ENCODE measurements around the gene SNAPC2. TPM values are rescaled to one million over a fixed set of nuclear protein-coding genes. Genes with fewer than 3 reads are reported as not detected.

Gene SNAPC2
- total RNA-seq, 1 donor from 2014 or later, result 15.2 TPM

GRCh38 chr19:7968008-7968795 is 48.1 kb downstream of the SNAPC2 start:
- no peak overlapping the region for H3K9ac ChIP-seq (ENCODE audit: low read length)
- no peak overlapping the region for H3K27ac ChIP-seq (ENCODE audit: low read depth, low read length)
- no peak overlapping the region for H3K4me3 ChIP-seq (ENCODE audit: insufficient read depth, low read depth, low read length)
- H3K4me2 ChIP-seq (ENCODE audit: low read length), result no peak overlapping the region
- H3K4me1 ChIP-seq (ENCODE audit: insufficient read depth, low read length), result no peaks in the 10 kb centered on the region
- H3K4me3 Mint-ChIP-seq (ENCODE audit: unreplicated experiment), result no peak overlapping the region
- peaks cover 38% of the 10 kb centered on the region for H4K20me1 ChIP-seq (ENCODE audit: insufficient read depth, low read length)
- no peaks in the 10 kb centered on the region for H3K79me2 ChIP-seq (ENCODE audit: insufficient read depth, low read length)
- H3K9me3 Mint-ChIP-seq (ENCODE audit: unreplicated experiment), result no peaks in the 10 kb centered on the region
- FAIRE-seq (no peak), DNase-seq (ENCODE audit: low read depth) (no peak)
- no peaks in the 10 kb centered on the region for H3K4me1 Mint-ChIP-seq (ENCODE audit: low read depth, unreplicated experiment)
- peaks cover 16% of the 10 kb centered on the region for H3K36me3 Mint-ChIP-seq (ENCODE audit: low read depth, unreplicated experiment)
- peaks cover 12% of the 10 kb centered on the region for H3K36me3 ChIP-seq (ENCODE audit: insufficient read depth, low read length)
- H3K27ac Mint-ChIP-seq (ENCODE audit: unreplicated experiment), result no peak overlapping the region
- no peaks in the 10 kb centered on the region for H3K27me3 ChIP-seq (ENCODE audit: insufficient read depth, low read length)
- TF ChIP-seq EZH2 (IDR thresholded peaks at IDR 0.05; ENCODE audit: insufficient read depth, low read length) (no peak), CTCF (IDR thresholded peaks at IDR 0.05; ENCODE audit: insufficient read depth, low read depth, low read length) (no peak)
- H3K27me3 Mint-ChIP-seq (ENCODE audit: low read depth, unreplicated experiment), result no peaks in the 10 kb centered on the region
- no peak overlapping the region for H2AFZ ChIP-seq (ENCODE audit: low read depth, low read length)
- H3K9me3 ChIP-seq (ENCODE audit: insufficient read depth, low read depth, low read length), result no peaks in the 10 kb centered on the region

GRCh38 chr19:7968796-7969554 is 48.8 kb downstream of the SNAPC2 start:
- no peak overlapping the region for H3K4me3 Mint-ChIP-seq (ENCODE audit: unreplicated experiment)
- Histone ChIP-seq H3K9me3 (ENCODE audit: insufficient read depth, low read depth, low read length) (no peaks in the 10 kb centered on the region), H3K4me1 (ENCODE audit: insufficient read depth, low read length) (no peaks in the 10 kb centered on the region), H3K4me3 (ENCODE audit: insufficient read depth, low read depth, low read length) (no peak overlapping the region), H3K9ac (ENCODE audit: low read length) (no peak overlapping the region), H3K4me2 (ENCODE audit: low read length) (no peak overlapping the region), H2AFZ (ENCODE audit: low read depth, low read length) (no peak overlapping the region), H3K27me3 (ENCODE audit: insufficient read depth, low read length) (no peaks in the 10 kb centered on the region), H4K20me1 (ENCODE audit: insufficient read depth, low read length) (peaks cover 41% of the 10 kb centered on the region), H3K36me3 (ENCODE audit: insufficient read depth, low read length) (peaks cover 14% of the 10 kb centered on the region), H3K79me2 (ENCODE audit: insufficient read depth, low read length) (no peaks in the 10 kb centered on the region), H3K27ac (ENCODE audit: low read depth, low read length) (no peak overlapping the region)
- H3K27me3 Mint-ChIP-seq (ENCODE audit: low read depth, unreplicated experiment), result no peaks in the 10 kb centered on the region
- FAIRE-seq, result no peak
- DNase-seq (ENCODE audit: low read depth), result no peak
- TF ChIP-seq CTCF (IDR thresholded peaks at IDR 0.05; ENCODE audit: insufficient read depth, low read depth, low read length) (no peak), EZH2 (IDR thresholded peaks at IDR 0.05; ENCODE audit: insufficient read depth, low read length) (no peak)
- H3K36me3 Mint-ChIP-seq (ENCODE audit: low read depth, unreplicated experiment), result peaks cover 19% of the 10 kb centered on the region
- H3K9me3 Mint-ChIP-seq (ENCODE audit: unreplicated experiment), result no peaks in the 10 kb centered on the region
- H3K27ac Mint-ChIP-seq (ENCODE audit: unreplicated experiment), result no peak overlapping the region
- no peaks in the 10 kb centered on the region for H3K4me1 Mint-ChIP-seq (ENCODE audit: low read depth, unreplicated experiment)

Data from astrocyte (in vitro differentiated cells and primary cell).